HepG2 (cell line): Measurements from ENCODE around the gene MAEA. TPM values are rescaled to one million over a fixed set of nuclear protein-coding genes. Genes with fewer than 3 reads are reported as not detected.
A peak's percentile ranks its signal among the peaks of the same experiment; 100 is the strongest.

Experiments used
- BRD4 ChIP-seq: sonication (generic); formaldehyde crosslinking; IDR thresholded peaks from 2 replicates; pipeline ENCODE4 v1.4.0; 2020; ENCODE audit warnings: missing genetic modification reagents
- DNMT1 ChIP-seq: sonication (generic); formaldehyde crosslinking; IDR thresholded peaks from 2 replicates; pipeline ENCODE4 v1.5.1; 2020; ENCODE audit warnings: mild to moderate bottlenecking, missing genetic modification reagents
- ELF3 ChIP-seq: IDR thresholded peaks from 2 replicates; pipeline ENCODE4 v1.6.1; 2016; ENCODE audit warnings: missing genetic modification reagents, missing compliant biosample characterization
- HNRNPLL ChIP-seq: fragments of 200-400 bp; formaldehyde crosslinking; IDR thresholded peaks from 2 replicates; pipeline ENCODE4 v1.6.1; 2017; ENCODE audit warnings: mild to moderate bottlenecking, low read depth, low read length; ENCODE audit not compliant: poor library complexity, severe bottlenecking
- IRF2 ChIP-seq: IDR thresholded peaks from 2 replicates; pipeline ENCODE4 v1.6.1; 2018; ENCODE audit warnings: missing genetic modification reagents, missing compliant biosample characterization
- KMT2B ChIP-seq: IDR thresholded peaks from 2 replicates; pipeline ENCODE4 v1.6.1; 2016; ENCODE audit warnings: missing genetic modification reagents, missing compliant biosample characterization
- MAF1 ChIP-seq: sonication (generic); formaldehyde crosslinking; IDR thresholded peaks from 2 replicates; pipeline ENCODE4 v1.5.0; 2020; ENCODE audit warnings: missing genetic modification reagents, borderline replicate concordance
- NFKB2 ChIP-seq: sonication (generic); formaldehyde crosslinking; IDR thresholded peaks from 2 replicates; pipeline ENCODE4 v1.4.0; 2020; ENCODE audit warnings: missing genetic modification reagents, borderline replicate concordance
- NONO ChIP-seq, 2 experiments: fragments of 450-650 bp in 1 of 2; sonication (generic) in 1 of 2; formaldehyde crosslinking in 1 of 2; IDR thresholded peaks in 1 of 2; conservative IDR thresholded peaks in 1 of 2; 2 replicates each; pipeline versions ENCODE4 v1.6.1 to v1.8.0; 2017 to 2022; ENCODE audit warnings: mild to moderate bottlenecking in 1 of 2, missing genetic modification reagents in 1 of 2, moderate library complexity in 1 of 2
- PITX1 ChIP-seq: sonication (generic); formaldehyde crosslinking; IDR thresholded peaks from 2 replicates; pipeline ENCODE4 v1.5.1; 2020; ENCODE audit warnings: mild to moderate bottlenecking, missing genetic modification reagents
- RAD51 ChIP-seq: fragments of 450-650 bp; IDR thresholded peaks from 2 replicates; pipeline ENCODE4 v1.6.1; 2016; ENCODE audit warnings: borderline replicate concordance
- SALL1 ChIP-seq: sonication (generic); formaldehyde crosslinking; IDR thresholded peaks from 2 replicates; pipeline ENCODE4 v1.8.0; 2022; ENCODE audit warnings: mild to moderate bottlenecking, missing genetic modification reagents
- TAF1 ChIP-seq: sonication (generic); formaldehyde crosslinking; IDR thresholded peaks from 2 replicates; pipeline ENCODE4 v1.4.0; 2020; ENCODE audit warnings: missing genetic modification reagents
- TGIF2 ChIP-seq: IDR thresholded peaks from 2 replicates; pipeline ENCODE4 v1.6.1; 2016; ENCODE audit warnings: control low read depth, missing compliant biosample characterization
- YEATS4 ChIP-seq: sonication (generic); formaldehyde crosslinking; IDR thresholded peaks from 2 replicates; pipeline ENCODE4 v1.4.0; 2020; ENCODE audit warnings: missing genetic modification reagents, borderline replicate concordance
- ZNF33B ChIP-seq: sonication (generic); formaldehyde crosslinking; IDR thresholded peaks from 2 replicates; pipeline ENCODE4 v1.5.1; 2020; ENCODE audit warnings: mild to moderate bottlenecking, missing genetic modification reagents
- ZNF350 ChIP-seq: sonication (generic); formaldehyde crosslinking; IDR thresholded peaks from 2 replicates; pipeline ENCODE4 v1.4.0; 2020; ENCODE audit warnings: mild to moderate bottlenecking, low read depth, missing genetic modification reagents, borderline replicate concordance
- ZNF432 ChIP-seq: sonication (generic); formaldehyde crosslinking; IDR thresholded peaks from 2 replicates; pipeline ENCODE4 v1.5.0; 2020; ENCODE audit warnings: missing genetic modification reagents, mild to moderate bottlenecking, borderline replicate concordance
- ZNF572 ChIP-seq: sonication (generic); formaldehyde crosslinking; IDR thresholded peaks from 2 replicates; pipeline ENCODE4 v1.5.1; 2020; ENCODE audit warnings: mild to moderate bottlenecking, missing genetic modification reagents
- ZNF761 ChIP-seq: sonication (generic); formaldehyde crosslinking; conservative IDR thresholded peaks from 2 replicates; pipeline ENCODE4 v1.4.0; 2020; ENCODE audit warnings: mild to moderate bottlenecking, missing genetic modification reagents
- ZNF883 ChIP-seq: sonication (generic); formaldehyde crosslinking; IDR thresholded peaks from 2 replicates; pipeline ENCODE4 v1.5.1; 2020; ENCODE audit warnings: mild to moderate bottlenecking, missing genetic modification reagents; ENCODE audit errors: not compliant biosample characterization
- ZSCAN25 ChIP-seq: sonication (generic); formaldehyde crosslinking; IDR thresholded peaks from 2 replicates; pipeline ENCODE4 v1.8.0; 2022; ENCODE audit warnings: mild to moderate bottlenecking, missing genetic modification reagents
- polyA plus RNA-seq, 8 experiments: library from polyadenylated mRNA; depleted of rRNA in 3 of 8; stranded (reverse) in 7 of 8; unstranded in 1 of 8; fragments of >200 nt; fragmentation: Illumina TruSeq in 4 of 8; extraction: Trizol in 4 of 8; gene quantifications; 2 replicates each; pipeline versions ENCODE4 v1.2.1 to v1.2.3, GENCODE V29; 2011 to 2016; ENCODE audit warnings: low read depth in 4 of 8, missing spikeins in 1 of 8, mixed read lengths in 1 of 8; ENCODE audit not compliant: insufficient read depth in 1 of 8
- total RNA-seq, 5 experiments: library from RNA; depleted of rRNA; stranded (reverse); fragments of >200 nt; fragmentation: Illumina TruSeq; extraction: Trizol; gene quantifications; 2 replicates each; pipeline ENCODE4 v1.2.3, GENCODE V29; 2016; ENCODE audit warnings: low read depth in 1 of 5
- TF ChIP-seq, protein P1 (sequence below): sonication (generic); formaldehyde crosslinking; IDR thresholded peaks from 2 replicates; pipeline ENCODE4 v1.4.0; 2020; ENCODE audit warnings: mild to moderate bottlenecking, missing genetic modification reagents
- TF ChIP-seq, protein P2 (sequence below): sonication (generic); formaldehyde crosslinking; IDR thresholded peaks from 2 replicates; pipeline ENCODE4 v1.4.0; 2020; ENCODE audit warnings: missing genetic modification reagents, low read depth, mild to moderate bottlenecking, borderline replicate concordance
- TF ChIP-seq, protein P3 (sequence below): IDR thresholded peaks from 2 replicates; pipeline ENCODE4 v1.6.1; 2016; ENCODE audit warnings: mild to moderate bottlenecking, missing biosample characterization, missing genetic modification reagents
- TF ChIP-seq, protein P4 (sequence below): IDR thresholded peaks from 2 replicates; pipeline ENCODE4 v1.6.1; 2018; ENCODE audit warnings: missing genetic modification reagents

MAEA gene
- total and polyA plus RNA-seq, 2 of the 13 experiments (the other 11 are each of a cell fraction or from before 2014, with no cell fraction given): 52.0 to 57.1 TPM

DNA sequence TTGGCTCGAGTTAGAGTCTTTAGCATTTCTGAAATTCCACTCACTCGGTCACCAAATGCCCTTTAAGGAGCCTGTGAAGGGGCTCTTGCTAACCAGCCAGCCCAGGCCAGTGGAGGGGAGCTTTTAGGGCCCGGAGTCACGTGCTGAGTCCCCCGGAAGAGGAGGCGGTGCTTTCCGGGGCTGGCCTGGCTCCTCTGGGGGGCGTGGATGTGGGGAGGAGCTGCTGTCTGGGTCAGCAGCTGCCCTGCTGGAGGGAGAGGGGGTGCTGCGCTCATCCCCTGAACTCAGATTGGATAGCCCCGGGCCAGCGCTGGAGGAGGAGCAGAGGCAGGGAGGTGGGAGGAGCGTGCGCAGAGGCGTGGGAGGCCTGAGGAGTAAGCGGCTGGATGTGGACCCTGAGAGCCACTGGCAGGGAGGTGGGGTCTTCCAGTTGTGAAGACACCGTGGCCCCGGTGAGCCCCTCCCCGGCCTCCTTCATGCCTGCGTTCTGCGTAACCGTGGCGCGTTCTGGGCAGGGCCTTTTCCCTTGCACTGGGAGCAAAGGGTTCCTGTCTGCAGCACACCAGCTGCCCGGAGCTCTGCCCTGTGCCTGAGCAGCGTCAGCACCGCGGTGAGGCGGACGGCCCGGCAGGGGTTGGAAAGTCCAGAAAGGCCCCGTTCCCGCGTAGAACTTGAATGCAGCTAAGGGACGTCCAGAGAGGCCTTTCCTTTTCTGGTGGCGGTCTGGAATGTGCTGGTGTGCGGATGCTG lies 19.7 kb downstream of the MAEA start (continued):
- TF ChIP-seq, protein P1, sequence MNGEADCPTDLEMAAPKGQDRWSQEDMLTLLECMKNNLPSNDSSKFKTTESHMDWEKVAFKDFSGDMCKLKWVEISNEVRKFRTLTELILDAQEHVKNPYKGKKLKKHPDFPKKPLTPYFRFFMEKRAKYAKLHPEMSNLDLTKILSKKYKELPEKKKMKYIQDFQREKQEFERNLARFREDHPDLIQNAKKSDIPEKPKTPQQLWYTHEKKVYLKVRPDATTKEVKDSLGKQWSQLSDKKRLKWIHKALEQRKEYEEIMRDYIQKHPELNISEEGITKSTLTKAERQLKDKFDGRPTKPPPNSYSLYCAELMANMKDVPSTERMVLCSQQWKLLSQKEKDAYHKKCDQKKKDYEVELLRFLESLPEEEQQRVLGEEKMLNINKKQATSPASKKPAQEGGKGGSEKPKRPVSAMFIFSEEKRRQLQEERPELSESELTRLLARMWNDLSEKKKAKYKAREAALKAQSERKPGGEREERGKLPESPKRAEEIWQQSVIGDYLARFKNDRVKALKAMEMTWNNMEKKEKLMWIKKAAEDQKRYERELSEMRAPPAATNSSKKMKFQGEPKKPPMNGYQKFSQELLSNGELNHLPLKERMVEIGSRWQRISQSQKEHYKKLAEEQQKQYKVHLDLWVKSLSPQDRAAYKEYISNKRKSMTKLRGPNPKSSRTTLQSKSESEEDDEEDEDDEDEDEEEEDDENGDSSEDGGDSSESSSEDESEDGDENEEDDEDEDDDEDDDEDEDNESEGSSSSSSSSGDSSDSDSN: peak; percentile 78
- TF ChIP-seq, protein P2, sequence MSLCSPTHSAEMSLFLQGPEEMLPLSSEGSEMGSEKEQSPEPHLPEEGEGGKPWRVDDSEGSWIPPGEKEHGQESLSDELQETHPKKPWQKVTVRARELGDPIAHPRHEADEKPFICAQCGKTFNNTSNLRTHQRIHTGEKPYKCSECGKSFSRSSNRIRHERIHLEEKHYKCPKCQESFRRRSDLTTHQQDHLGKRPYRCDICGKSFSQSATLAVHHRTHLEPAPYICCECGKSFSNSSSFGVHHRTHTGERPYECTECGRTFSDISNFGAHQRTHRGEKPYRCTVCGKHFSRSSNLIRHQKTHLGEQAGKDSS (CRISPR knock-in tag): no peak
- TF ChIP-seq TAF1 (CRISPR knock-in tag): peak; percentile 25; the same call in 1 of the 2 replicates
- peak; percentile 86 for TF ChIP-seq HNRNPLL
- TF ChIP-seq KMT2B (CRISPR knock-in tag): peak; percentile 53; the same call in 1 of the 2 replicates
- peak; percentile 58 for TF ChIP-seq RAD51
- peak; percentile 64; the same call in 1 of the 2 replicates for TF ChIP-seq ZNF33B (CRISPR knock-in tag)
- TF ChIP-seq TGIF2 (CRISPR knock-in tag): peak; percentile 63; the same call in 1 of the 2 replicates
- no peak for TF ChIP-seq NONO (IDR thresholded peaks at IDR 0.05)
- TF ChIP-seq NONO (CRISPR knock-in tag; conservative IDR thresholded peaks at IDR 0.05): peak; percentile 13
- 0 out of 2 replicates have a peak, but pooled peaks have one; percentile 19 for TF ChIP-seq IRF2 (CRISPR knock-in tag)
- TF ChIP-seq SALL1 (CRISPR knock-in tag): peak; percentile 50; the same call in 1 of the 2 replicates
- peak; percentile 24; the same call in 1 of the 2 replicates for TF ChIP-seq BRD4 (CRISPR knock-in tag)
- peak; percentile 33; the same call in 1 of the 2 replicates for TF ChIP-seq PITX1 (CRISPR knock-in tag)
- peak; percentile 53; the same call in 1 of the 2 replicates for TF ChIP-seq YEATS4 (CRISPR knock-in tag)
- peak; percentile 77 for TF ChIP-seq ZNF883 (CRISPR knock-in tag)
- peak; percentile 70; the same call in 1 of the 2 replicates for TF ChIP-seq NFKB2 (CRISPR knock-in tag)
- no peak for TF ChIP-seq ZNF761 (CRISPR knock-in tag)
- no peak for TF ChIP-seq ZNF572 (CRISPR knock-in tag)
- TF ChIP-seq, protein P3, sequence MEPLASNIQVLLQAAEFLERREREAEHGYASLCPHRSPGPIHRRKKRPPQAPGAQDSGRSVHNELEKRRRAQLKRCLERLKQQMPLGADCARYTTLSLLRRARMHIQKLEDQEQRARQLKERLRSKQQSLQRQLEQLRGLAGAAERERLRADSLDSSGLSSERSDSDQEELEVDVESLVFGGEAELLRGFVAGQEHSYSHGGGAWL (CRISPR knock-in tag): peak; percentile 17; the same call in 1 of the 2 replicates
- TF ChIP-seq ELF3 (CRISPR knock-in tag): peak; percentile 41; the same call in 1 of the 2 replicates
- no peak for TF ChIP-seq MAF1 (CRISPR knock-in tag)
- TF ChIP-seq, protein P4, sequence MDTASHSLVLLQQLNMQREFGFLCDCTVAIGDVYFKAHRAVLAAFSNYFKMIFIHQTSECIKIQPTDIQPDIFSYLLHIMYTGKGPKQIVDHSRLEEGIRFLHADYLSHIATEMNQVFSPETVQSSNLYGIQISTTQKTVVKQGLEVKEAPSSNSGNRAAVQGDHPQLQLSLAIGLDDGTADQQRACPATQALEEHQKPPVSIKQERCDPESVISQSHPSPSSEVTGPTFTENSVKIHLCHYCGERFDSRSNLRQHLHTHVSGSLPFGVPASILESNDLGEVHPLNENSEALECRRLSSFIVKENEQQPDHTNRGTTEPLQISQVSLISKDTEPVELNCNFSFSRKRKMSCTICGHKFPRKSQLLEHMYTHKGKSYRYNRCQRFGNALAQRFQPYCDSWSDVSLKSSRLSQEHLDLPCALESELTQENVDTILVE: no peak
- peak; percentile 25; the same call in 1 of the 2 replicates for TF ChIP-seq ZNF350 (CRISPR knock-in tag)
- TF ChIP-seq ZNF432: no peak
- no peak for TF ChIP-seq DNMT1 (CRISPR knock-in tag)
- peak; percentile 63; the same call in 1 of the 2 replicates for TF ChIP-seq ZSCAN25 (CRISPR knock-in tag)
